HCT116 (cell line): Measurements from ENCODE around the gene CYSTM1. TPM values are rescaled to one million over a fixed set of nuclear protein-coding genes. Genes with fewer than 3 reads are reported as not detected.

Source experiments
- ATAC-seq: fragments of 200-7000 bp; cut with Tn5 transposase; 2 replicates; pipeline ENCODE4 v1.9.1; 2020; ENCODE audit warnings: mild to moderate bottlenecking, moderate library complexity
- BruUV-seq: library from RNA; stranded (reverse); fragments of 400-500 nt; replicated peaks from 2 replicates; lab custom pipeline; 2021; lab: Mats Ljungman, UMichigan
- CTCF ChIA-PET: fragments of 300-600 bp; sonication (Branson Sonifier 250); formaldehyde crosslinking; loops from one replicate; lab custom pipeline; 2021; ENCODE audit warnings: antibody characterized with exemption; lab: Charles Lee
- POLR2A ChIA-PET: fragments of 300-600, 350-600 bp; sonication (Branson Sonifier 250); formaldehyde crosslinking; loops from one replicate; lab custom pipeline; 2021; ENCODE audit warnings: antibody characterized with exemption; lab: Charles Lee
- RAD21 ChIA-PET, 2 experiments: fragments of 300-600 bp; sonication (Branson Sonifier 250); formaldehyde crosslinking; loops; one replicate each; lab custom pipeline; 2023; ENCODE audit warnings: low total read pairs in 2 of 2; ENCODE audit not compliant: uncharacterized antibody in 2 of 2, unreplicated experiment in 2 of 2, low non-redundant PET in 1 of 2; lab: Charles Lee
- DNase-seq: peaks from one replicate; pipeline ENCODE4 v3.0.0-alpha.2; 2010; ENCODE audit warnings: low read depth, low spot score
- H2AFZ ChIP-seq: fragments of 200-600 bp; shearing (Covaris generic), sonication (generic); 2 replicates; pipeline ENCODE4 v1.6.1; 2017; ENCODE audit warnings: low read depth, mixed run types, mixed read lengths, antibody characterized with exemption, low read length; ENCODE audit not compliant: poor library complexity, severe bottlenecking
- H3K27ac ChIP-seq: 2 replicates; pipeline ENCODE4 v1.5.1; 2012; ENCODE audit warnings: low read depth, low read length
- H3K27me3 ChIP-seq: fragments of 200-600 bp; sonication (generic); 2 replicates; pipeline ENCODE4 v1.6.1; 2016; ENCODE audit warnings: mixed run types, low read length, mixed read lengths; ENCODE audit not compliant: insufficient read depth
- H3K36me3 ChIP-seq, 2 experiments: fragments of 200-500 bp in 1 of 2; fragments of 200-600 bp in 1 of 2; sonication (Bioruptor generic) in 1 of 2; sonication (generic) in 1 of 2; 2 replicates each; pipeline versions ENCODE4 v1.5.1 to v1.6.1; 2014 to 2016; ENCODE audit warnings: low read length in 2 of 2, inconsistent platforms in 1 of 2, mixed read lengths in 1 of 2, mixed run types in 1 of 2; ENCODE audit not compliant: insufficient read depth in 2 of 2, control insufficient read depth in 1 of 2
- H3K4me1 ChIP-seq, 2 experiments: fragments of 200-600 bp in 1 of 2; sonication (generic) in 1 of 2; 2 replicates each; pipeline versions ENCODE4 v1.5.1 to v1.6.1; 2012 to 2017; ENCODE audit warnings: low read length in 2 of 2, inconsistent platforms in 1 of 2, mild to moderate bottlenecking in 1 of 2, mixed read lengths in 1 of 2, mixed run types in 1 of 2, moderate library complexity in 1 of 2; ENCODE audit not compliant: insufficient read depth in 2 of 2, control insufficient read depth in 1 of 2
- H3K4me2 ChIP-seq: fragments of 200-600 bp; sonication (generic); 2 replicates; pipeline ENCODE4 v1.6.1; 2017; ENCODE audit warnings: mixed run types, low read length, mixed read lengths
- H3K4me3 ChIP-seq, 2 experiments: fragments of 200-600 bp in 1 of 2; sonication (generic) in 1 of 2; replicated peaks in 1 of 2; 2 replicates each; pipeline ENCODE4 v1.5.1; 2011 to 2016; ENCODE audit warnings: low read length in 2 of 2, control low read depth in 1 of 2, low read depth in 1 of 2, mild to moderate bottlenecking in 1 of 2, mixed read lengths in 1 of 2, mixed run types in 1 of 2
- H3K79me2 ChIP-seq: fragments of 200-600 bp; sonication (generic); 2 replicates; pipeline ENCODE4 v1.6.1; 2017; ENCODE audit warnings: mild to moderate bottlenecking, mixed run types, low read length, moderate library complexity, mixed read lengths; ENCODE audit not compliant: insufficient read depth
- H3K9ac ChIP-seq: fragments of 200-600 bp; sonication (generic); 2 replicates; pipeline ENCODE4 v1.6.1; 2016; ENCODE audit warnings: low read length, mixed read lengths
- H3K9me2 ChIP-seq: fragments of 200-600 bp; sonication (generic), shearing (Covaris generic); 2 replicates; pipeline ENCODE4 v1.6.1; 2017; ENCODE audit warnings: mixed run types, mild to moderate bottlenecking, moderate library complexity; ENCODE audit not compliant: insufficient read depth
- H3K9me3 ChIP-seq, 2 experiments: fragments of 200-500 bp in 1 of 2; fragments of 200-600 bp in 1 of 2; sonication (Bioruptor generic) in 1 of 2; sonication (generic) in 1 of 2; 2 replicates each; pipeline ENCODE4 v1.6.1; 2014 to 2017; ENCODE audit warnings: low read length in 2 of 2, mixed read lengths in 2 of 2, inconsistent platforms in 1 of 2, low read depth in 1 of 2, mild to moderate bottlenecking in 1 of 2, mixed run types in 1 of 2, moderate library complexity in 1 of 2; ENCODE audit not compliant: control insufficient read depth in 1 of 2, insufficient read depth in 1 of 2
- H4K20me1 ChIP-seq: fragments of 200-600 bp; sonication (generic), shearing (Covaris generic); 2 replicates; pipeline ENCODE4 v1.6.1; 2017; ENCODE audit warnings: mixed run types, mild to moderate bottlenecking, moderate library complexity; ENCODE audit not compliant: insufficient read depth
- FOSL1 ChIP-seq: IDR thresholded peaks from 2 replicates; pipeline ENCODE4 v1.6.1; 2012; ENCODE audit warnings: low read depth
- POLR2A ChIP-seq: IDR thresholded peaks from 2 replicates; pipeline ENCODE4 v1.7.0; 2011; ENCODE audit warnings: borderline replicate concordance; ENCODE audit not compliant: insufficient read depth, insufficient read length; ENCODE audit errors: extremely low read depth
- intact Hi-C: fragments of 100-400 bp; cut with micrococcal nuclease; formaldehyde crosslinking; loops from 2 replicates; pipeline ENCODE4 v1.10.0; 2022
- total RNA-seq: library from RNA; stranded (reverse); gene quantifications from one replicate; pipeline ENCODE4 v1.2.1, GENCODE V29; 2021; ENCODE audit not compliant: unreplicated experiment
- TF ChIP-seq, protein P1 (sequence below), 3 experiments: fragments of 200-600 bp in 1 of 3; sonication (generic) in 1 of 3; IDR thresholded peaks in 2 of 3; conservative IDR thresholded peaks in 1 of 3; 2 replicates each; pipeline ENCODE4 v1.5.1; 2012 to 2017; ENCODE audit warnings: low read depth in 2 of 3, low read length in 2 of 3, antibody characterized with exemption in 1 of 3, borderline replicate concordance in 1 of 3, control low read depth in 1 of 3, mild to moderate bottlenecking in 1 of 3, mixed read lengths in 1 of 3, mixed run types in 1 of 3, moderate library complexity in 1 of 3; ENCODE audit not compliant: insufficient read depth in 1 of 3

Gene CYSTM1
- total RNA-seq, 1 experiment from 2014 or later = 56.0 TPM

DNA sequence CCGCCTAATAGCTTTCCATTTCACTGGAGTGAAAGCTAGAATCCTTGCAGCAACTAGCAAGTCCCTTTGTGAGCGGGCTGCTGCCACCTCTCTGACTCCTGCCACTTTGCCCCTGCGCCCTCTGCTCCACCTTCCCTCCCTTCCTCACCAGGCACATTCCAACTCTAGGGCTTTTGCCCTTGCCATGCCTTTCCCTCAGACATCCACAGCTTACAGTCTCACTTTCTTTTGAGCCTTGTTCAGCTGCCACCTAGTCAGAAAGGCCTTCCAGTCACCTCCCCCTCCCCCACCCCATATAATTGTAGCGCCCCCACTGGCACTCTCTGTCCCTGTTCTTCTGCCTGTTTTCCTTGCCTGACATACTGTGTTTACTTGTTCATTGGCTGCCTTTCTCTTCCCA lies 31.0 kb downstream of the CYSTM1 start:
- Histone ChIP-seq H3K4me1 (peaks cover 27 to 49% of the 10 kb centered on the region in 2 experiments), H3K27me3 (no peaks in the 10 kb centered on the region), H3K4me3 (no peak overlapping the region), H3K4me2 (peak overlapping the region; percentile 49), H3K79me2 (peaks cover 38% of the 10 kb centered on the region), H3K9ac (no peak overlapping the region), H4K20me1 (no peaks in the 10 kb centered on the region), H3K9me2 (no peaks in the 10 kb centered on the region), H3K9me3 (no peaks in the 10 kb centered on the region), H2AFZ (no peak overlapping the region), H3K27ac (no peak overlapping the region), H3K36me3 (no peaks in the 10 kb centered on the region)
- DNase-seq (no peak), ATAC-seq (peak; percentile 21; the same call in 1 of the 2 replicates)
- intact Hi-C loops = no loop called here
- ChIA-PET RAD21 (no interaction called here), CTCF (interaction anchor here (1.1 kb wide), 1 partner anchor 21 kb away, joined by 3 read pairs; no protein-coding TSS in a partner anchor), POLR2A (no interaction called here)
- BruUV-seq = no TSS peak
- TF ChIP-seq, protein P1, sequence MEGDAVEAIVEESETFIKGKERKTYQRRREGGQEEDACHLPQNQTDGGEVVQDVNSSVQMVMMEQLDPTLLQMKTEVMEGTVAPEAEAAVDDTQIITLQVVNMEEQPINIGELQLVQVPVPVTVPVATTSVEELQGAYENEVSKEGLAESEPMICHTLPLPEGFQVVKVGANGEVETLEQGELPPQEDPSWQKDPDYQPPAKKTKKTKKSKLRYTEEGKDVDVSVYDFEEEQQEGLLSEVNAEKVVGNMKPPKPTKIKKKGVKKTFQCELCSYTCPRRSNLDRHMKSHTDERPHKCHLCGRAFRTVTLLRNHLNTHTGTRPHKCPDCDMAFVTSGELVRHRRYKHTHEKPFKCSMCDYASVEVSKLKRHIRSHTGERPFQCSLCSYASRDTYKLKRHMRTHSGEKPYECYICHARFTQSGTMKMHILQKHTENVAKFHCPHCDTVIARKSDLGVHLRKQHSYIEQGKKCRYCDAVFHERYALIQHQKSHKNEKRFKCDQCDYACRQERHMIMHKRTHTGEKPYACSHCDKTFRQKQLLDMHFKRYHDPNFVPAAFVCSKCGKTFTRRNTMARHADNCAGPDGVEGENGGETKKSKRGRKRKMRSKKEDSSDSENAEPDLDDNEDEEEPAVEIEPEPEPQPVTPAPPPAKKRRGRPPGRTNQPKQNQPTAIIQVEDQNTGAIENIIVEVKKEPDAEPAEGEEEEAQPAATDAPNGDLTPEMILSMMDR (IDR thresholded peaks at IDR 0.05 in 2 of 3, conservative IDR thresholded peaks at IDR 0.05 in 1 of 3; ENCODE audit: borderline replicate concordance in 1 of 3, insufficient read depth in 1 of 3, low read depth in 2 of 3, low read length in 2 of 3) = peak; percentile 3 to 53 (median 23); a peak in 3 of 6 replicates
- TF ChIP-seq POLR2A = no peak

DNA sequence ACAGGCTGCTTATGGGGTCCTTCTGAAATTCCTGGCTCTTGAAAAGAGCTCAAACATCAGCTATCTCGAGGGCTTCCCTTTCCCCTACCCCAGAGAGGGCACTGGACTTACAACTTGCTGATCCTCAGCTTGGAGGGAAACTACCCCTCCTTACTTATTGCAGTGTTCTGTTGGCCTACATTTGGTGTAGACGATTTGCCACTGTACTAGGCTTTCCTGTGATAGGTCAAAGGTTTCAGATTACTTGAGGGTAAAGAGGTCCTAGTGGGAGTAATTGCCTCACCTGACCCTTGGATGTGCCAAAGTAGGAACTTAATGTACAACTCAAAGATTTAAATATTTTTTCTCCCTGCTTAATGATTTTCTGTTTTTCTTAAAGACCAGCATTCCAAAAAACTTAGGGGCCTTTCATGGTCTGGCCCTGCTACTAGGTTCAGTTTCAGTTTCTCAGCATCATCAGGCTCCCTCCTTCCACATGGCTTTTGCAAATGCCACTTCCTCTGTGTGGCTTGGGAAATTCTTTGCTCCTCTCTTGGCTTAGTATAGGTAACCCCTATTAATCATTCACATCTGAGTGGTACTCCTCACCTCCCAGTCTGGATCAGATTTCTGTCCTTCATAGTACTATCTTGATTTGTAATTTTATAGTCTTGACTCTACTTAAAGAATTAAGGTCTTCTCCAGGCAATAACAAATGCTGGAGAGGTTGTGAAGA lies 32.4 kb downstream of the CYSTM1 start:
- no peak overlapping the region for H3K4me3 ChIP-seq
- ChIA-PET POLR2A (no interaction called here), CTCF (interaction anchor here (1.1 kb wide), 1 partner anchor 33 kb away, joined by 4 read pairs; no protein-coding TSS in a partner anchor), RAD21 (no interaction called here)
- no peaks in the 10 kb centered on the region for H3K9me2 ChIP-seq
- no peak overlapping the region for H2AFZ ChIP-seq
- peaks cover 27% of the 10 kb centered on the region for H3K79me2 ChIP-seq
- no peak for DNase-seq
- H3K27me3 ChIP-seq = no peaks in the 10 kb centered on the region
- peaks cover 14 to 34% of the 10 kb centered on the region in 2 experiments for H3K4me1 ChIP-seq
- H3K9me3 ChIP-seq = no peaks in the 10 kb centered on the region
- H4K20me1 ChIP-seq = no peaks in the 10 kb centered on the region
- no peak overlapping the region for H3K9ac ChIP-seq
- no peaks in the 10 kb centered on the region for H3K36me3 ChIP-seq
- no TSS peak for BruUV-seq
- ATAC-seq = no peak
- no peak overlapping the region for H3K27ac ChIP-seq
- intact Hi-C loops = no loop called here
- H3K4me2 ChIP-seq = no peak overlapping the region
- no peak for TF ChIP-seq FOSL1
